GM19452 (cell line): ENCODE measurements around the gene RBKS.
"Not testable (repeated sequence)": the region's sequence is repeated elsewhere in the genome, so short reads cannot be mapped to it uniquely, and the experiment has no call there.

Source experiments
- ATAC-seq: cut with Tn5 transposase; IDR thresholded peaks from one replicate; pipeline ENCODE4 v1.9.1; 2021; ENCODE audit not compliant: unreplicated experiment

RBKS gene

DNA sequence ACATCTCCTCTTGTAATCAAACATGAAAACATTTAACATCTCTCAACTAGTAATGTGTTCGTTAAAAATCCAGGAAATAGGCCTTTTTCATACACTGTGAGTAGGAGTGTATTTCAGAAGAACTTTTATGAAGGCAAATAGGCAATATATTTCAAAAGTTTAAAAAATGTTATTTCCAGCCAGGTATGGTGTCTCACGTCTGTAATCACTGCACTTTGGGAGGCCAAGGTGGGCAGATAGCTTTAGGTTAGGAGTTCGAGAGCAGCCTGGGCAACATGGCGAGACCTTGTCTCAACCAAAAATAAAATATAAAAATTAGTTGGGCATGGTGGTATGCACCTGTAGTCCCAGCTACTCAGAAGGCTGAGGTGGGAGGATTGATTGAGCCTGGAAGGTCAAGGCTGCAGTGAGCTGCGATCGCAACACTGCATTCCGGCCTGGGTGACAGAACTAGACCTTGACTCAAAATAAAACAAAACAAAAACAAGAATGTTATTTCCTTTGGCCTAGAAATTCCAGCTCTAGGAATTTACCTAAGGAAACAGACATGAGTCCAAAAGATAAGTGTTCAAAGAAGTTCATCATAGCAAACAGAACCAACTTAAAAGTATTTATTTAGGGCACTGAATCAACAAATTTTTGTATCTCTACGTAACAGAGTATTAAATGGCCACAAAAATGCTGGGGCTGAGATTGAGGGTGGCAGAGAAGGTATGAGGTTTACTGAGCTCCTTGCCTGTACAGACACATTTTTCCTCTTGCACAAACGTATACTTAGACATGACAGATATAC is 14.9 kb downstream of the RBKS start:
- no peak for ATAC-seq

DNA sequence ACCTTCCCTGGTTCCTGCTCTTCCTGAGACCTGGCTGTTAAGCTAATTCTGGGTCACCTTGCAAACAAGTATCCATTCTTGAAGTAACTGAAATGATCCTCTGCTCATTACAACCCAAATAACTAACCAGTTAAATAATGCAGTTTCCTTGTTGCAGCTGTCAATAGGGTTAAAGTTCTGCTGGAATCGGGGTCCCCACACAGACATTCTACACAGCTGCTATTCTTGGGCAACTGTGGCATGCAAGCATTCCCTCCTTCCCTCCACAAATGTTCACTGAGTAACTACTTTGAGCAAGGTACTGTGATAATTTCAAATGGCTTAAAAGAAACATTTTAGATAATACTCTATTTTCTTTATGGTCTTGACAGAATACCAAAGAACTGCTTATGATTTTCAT is 17.1 kb downstream of the RBKS start:
- no peak for ATAC-seq

DNA sequence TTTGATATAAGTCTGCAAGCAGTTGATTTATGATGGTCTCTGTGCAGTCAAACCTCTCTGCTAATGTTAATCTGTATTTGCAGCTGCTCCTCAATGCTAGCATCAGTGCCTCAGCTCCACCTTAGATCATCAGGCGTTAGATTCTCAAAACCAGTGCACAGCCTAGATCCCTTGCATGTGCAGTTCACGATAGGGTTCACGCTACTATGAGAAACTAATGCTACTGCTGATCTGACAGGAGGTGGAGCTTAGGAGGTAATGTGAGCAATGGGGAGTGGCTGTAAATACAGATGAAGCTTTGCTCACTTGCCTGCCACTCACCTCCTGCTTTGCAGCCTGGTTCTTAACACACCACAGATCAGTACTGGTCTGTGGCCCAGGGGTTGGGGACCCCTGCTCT is 18.4 kb downstream of the RBKS start:
- ATAC-seq, result no peak

DNA sequence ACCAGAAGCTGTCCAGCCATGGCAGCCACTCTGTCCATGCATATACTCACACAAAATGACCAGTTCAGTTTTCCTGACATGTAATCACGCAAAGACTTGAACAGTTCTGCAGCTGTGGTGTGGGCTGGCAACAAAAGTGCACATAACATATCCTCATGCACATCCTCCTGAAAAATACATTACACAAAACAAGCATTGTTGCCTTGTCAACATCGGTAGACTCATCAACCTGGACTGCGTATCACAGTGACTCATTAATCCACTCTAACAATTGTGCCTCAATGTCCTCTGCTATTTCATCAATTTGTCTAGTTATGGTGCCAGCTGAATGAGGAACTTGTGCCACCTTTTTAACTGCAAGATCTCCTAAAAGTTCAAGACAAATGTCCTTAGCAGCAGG is 19.5 kb downstream of the RBKS start:
- no peak for ATAC-seq

DNA sequence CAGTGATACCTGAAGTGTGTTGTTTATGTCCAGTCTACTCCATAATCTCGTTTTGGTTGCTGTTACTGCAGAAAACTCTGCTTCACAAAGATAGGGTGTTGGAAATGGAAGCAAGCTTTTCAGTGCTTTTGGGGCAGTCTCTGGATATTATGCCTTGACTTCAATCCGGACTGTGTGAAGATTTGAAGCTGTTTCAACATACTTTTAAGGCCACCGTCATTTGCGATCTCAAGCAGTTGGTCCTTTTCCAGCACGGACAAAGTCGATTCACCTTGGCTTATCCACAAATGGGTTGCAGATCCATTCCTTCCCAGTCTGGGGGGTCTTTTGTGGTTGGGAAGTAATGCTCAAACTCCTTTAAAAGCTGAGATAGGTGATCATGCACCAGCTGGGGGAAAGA is 20.4 kb downstream of the RBKS start:
- ATAC-seq, result no peak

DNA sequence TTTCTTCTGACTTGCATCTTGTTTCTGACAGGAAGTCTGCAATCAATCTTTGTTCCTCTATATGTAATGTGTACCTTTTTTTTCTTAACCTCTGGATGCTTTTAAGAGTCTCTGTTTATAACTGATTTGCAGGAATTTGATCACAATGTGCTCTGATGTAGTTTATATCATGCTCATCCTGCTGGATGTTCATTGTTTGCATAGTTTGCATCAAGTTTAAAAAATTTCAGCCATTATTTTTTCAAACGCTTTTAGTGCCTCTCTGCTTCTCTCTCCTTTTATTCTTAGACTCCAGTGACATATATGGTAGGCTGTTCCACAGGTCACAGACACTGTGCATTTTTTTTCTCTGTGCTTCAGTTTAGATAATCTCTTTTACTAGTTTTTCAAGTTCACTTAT is 23.9 kb downstream of the RBKS start:
- ATAC-seq, result no peak

DNA sequence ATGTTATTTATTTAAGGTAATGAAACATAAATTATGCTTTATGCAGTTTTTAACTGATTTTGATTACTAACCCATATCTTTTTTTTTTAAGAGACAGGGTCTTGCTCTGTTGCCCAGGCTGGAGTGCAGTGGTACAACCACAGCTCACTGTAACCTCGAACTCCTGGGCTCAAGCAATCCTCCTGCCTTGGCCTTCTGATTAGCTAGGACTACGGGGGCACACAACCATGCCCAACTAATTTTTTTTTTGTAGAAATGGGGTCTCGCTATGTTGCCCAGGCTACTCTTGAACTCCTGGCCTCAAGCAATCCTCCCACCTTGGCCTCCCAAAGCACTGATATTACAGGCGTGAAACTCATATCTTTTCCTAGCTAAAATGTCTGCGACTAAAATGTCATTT is 26.2 kb downstream of the RBKS start:
- not testable (repeated sequence) for ATAC-seq

DNA sequence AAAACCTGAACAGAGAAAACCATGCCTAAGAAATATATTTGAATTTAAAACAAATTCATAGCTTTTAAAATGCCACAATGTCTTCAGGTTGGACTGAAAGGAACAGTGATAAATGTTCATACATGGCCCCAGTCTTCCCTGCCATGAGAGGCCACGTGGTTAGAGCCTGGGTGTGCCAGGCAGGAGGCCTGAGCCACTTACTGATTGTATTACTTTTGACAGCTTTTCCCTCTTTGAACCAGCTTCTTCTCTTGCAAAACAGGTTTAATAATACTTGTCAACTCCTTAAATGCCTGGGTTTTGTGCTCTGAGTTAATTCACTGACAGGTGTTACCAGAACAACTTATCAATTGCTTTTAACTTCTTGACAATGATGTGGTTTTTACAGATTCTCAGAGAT is 27.0 kb downstream of the RBKS start:
- ATAC-seq, result no peak

DNA sequence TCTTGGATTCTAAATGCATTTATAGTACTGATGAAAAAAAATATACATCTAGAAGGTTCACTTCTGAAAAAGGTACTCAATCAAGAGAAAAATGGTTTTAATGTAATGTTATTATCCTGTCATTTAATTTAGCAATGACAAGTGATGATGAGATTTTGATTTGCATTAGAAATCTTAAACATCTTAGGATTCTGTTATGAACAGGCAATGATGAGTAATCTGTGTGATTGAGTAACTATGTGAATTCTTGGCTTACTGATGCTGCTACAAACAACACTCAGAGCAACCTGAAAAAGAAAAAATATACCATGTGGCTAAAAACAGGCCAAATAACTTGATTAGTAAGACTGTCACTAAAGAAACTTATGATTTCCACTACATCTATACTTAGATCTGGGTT is 30.1 kb downstream of the RBKS start:
- no peak for ATAC-seq

DNA sequence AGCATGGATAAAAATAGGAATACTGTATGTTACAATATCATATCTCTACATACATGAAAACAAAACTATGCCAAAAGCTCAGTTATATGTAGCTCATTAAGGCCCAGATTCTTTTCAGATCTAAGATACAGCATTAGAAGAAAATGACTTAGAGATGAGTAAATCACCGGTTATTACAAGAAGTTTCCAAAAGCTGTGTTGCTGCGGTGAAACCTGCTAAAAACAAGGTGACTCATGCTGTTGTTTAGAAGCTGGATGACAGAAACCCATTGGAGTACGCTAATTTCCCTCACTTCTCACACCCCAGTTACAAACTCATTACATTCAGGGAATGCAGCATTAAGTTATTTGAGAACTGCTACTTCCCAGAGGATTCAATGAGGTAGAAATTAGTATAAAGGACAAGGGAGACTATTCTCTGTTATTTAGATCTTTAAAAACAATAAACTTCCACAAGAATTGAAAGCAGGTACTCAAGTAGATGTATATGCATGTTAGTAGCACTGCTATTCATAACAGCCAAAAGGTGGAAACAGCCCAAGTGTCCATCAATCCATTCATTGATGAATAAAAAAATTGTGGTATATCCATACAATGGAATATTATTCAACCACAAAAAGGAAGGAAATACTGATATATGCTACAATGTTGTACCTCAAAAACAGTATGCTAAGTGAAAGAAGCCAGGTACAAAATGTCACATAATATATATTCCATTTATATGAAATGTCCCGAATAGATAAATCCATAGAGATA is 32.6 kb downstream of the RBKS start:
- no peak for ATAC-seq

DNA sequence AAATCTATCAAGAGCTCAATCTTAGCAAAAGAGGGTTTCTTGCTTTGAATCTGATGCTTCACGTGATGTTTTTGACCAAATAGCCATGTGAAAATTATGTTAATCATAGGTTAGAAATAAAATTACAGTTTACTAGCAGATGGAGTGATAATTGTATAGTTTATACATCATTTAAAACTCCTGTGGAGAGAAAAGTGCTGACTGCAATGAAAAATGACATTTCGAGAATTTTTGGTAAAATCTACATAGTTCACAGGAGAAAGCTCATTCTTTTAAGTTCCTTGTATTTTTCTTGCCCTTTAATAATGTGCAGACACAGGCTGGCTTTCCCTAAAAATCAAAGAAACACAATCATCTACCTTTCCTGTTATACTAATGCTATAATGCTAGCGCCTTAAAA is 33.2 kb downstream of the RBKS start:
- ATAC-seq, result no peak

DNA sequence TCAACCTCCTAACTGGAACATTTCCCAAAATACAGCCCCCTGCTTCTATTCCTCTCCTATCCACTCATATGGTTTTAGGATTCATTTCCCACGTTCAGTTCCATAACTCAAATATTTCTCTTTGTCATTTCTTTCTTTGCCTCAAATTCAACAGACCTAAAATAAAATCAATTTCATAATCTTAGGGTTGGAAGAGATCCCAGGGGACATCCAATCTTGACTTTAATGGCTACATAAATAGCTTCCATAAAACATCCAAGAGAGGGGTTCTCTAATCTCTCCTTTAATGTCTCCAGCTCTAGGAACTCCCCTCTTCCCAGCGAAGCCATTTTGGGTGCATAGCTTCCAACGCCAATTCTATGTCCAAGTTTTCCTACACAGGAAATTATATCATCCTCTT is 33.8 kb downstream of the RBKS start:
- ATAC-seq, result no peak

DNA sequence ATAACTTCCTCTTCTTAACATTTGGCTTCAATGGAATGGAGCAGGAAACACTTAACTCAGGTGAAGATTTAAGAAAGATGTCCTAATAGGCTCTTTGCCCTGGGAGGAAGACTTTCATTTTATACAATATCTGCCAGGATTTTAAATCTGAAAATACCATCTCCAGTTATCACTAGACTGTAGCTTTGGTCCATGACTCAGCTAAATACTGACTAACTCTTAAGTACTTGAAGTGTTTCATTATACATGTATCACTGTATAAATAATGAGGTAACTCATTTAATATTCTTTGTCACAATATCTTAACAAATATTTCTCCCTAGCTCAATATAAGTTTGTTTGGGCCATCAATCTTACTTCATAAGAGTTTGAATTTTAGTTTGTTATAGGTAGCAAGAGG is 34.7 kb downstream of the RBKS start:
- ATAC-seq, result no peak

DNA sequence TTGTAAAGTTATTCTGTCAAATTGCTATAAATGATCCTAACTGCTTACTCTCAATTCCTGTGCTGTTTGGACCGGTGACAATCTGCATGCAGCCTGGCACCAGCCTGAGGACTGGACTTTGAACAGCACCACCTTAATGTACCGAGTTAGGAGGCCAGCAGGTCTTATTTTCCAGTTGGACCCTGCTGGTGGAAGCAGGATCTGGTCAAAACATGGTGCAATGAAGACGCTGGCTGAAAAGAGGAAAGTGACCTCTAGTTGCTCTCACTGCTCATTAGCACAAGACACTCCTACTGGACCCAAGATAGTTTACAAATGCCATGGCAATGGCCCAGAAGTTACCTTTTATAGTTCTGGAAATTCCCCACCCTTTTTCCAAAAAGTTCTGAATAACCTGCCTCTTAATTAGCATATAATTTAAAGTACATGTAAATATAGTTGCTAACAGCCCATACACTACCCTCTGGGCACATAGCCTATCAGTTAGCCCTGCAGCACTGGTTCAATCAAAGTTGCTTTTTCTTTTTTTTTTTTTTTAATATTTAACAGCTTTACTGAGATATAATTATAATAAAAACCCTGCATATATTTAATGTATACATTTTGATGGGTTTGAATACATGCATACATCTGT is 35.8 kb downstream of the RBKS start:
- no peak for ATAC-seq

DNA sequence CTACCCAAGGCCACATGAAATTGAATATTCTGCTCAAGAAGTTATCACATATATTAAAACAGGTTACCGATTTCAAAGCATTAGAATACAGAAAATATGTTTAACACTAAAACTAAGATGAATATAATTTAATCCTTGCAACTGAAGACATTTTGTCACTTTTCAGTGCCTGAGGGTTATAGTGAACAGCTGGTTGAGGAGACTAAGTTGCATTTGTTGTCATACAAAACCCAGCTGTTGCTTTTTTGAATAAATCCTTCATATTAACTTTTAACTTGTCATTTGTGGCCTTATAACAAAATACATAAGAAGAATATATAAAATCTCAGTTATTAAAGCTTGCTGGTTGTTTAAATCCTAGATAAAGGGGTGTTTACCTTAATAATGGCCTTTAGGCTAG is 37.5 kb downstream of the RBKS start:
- ATAC-seq, result no peak

DNA sequence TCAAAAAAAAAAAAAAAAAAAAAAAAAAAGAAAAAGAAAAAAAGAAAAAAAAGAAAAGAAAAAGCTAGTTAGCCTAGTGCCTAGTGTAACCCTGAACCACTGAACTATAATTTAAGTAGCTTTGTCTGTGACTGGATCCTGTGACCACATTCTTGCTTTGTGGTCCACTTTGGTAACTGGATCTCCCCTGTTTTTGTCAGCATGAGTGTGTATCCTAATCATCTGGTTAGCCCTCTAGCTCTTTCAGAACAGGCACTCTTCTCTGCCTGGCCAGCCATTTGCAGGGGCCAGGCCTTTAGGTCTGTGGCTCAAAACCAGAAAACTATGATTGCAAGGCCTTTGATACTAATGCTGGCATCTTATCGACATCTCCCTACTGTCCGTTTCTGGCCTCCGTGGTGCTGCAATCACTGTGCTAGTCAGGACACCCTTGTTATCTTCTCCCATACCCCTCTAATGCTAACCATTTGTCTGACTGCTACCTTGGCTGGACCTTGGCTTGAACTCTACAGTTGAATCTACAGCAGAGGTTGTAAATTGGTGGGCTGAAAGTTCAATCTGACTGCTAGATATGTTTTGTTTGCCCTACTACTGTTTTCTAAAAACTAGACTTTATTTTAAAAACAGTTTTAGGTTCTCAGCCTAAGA is 40.5 kb downstream of the RBKS start:
- no peak for ATAC-seq

DNA sequence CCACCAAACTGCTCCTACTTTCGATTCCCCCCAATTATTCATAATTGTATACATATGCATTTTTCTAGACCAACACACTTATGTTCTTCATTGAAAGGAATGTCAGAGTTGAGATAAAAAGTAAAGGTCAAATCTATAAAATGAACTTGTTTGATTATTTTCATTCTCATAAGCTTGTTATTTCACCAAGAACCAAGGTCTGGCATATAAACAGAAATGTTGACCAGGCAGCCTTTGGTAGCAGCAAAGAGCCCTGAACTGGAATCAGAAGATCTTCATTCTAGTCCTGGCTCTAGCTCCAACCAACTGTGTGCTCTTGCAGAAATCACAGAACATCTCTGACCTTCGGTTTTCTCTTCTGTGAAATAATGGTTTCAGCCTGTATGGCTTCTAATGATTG is 42.9 kb downstream of the RBKS start:
- ATAC-seq, result no peak

DNA sequence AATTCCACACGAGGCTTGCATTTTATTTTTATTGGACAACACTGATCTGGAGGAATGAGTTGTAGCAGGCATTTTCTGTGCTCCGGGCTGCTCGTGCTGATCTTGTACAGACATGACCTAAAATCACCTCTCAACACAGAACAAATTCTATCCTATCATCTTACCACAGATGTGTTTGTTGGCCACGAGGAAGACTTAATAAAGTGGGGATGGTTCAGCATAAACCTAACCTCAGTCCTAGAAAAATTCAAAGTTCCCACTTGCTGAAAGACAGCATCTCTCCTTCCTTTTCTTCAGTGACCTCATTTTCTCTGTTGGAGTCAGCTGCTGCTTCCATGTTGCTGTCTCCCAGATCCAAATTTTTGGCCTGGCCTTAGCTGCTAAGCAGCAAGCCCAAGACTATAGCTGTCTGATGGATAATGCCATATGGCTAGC is 45.3 kb downstream of the RBKS start:
- no peak for ATAC-seq

DNA sequence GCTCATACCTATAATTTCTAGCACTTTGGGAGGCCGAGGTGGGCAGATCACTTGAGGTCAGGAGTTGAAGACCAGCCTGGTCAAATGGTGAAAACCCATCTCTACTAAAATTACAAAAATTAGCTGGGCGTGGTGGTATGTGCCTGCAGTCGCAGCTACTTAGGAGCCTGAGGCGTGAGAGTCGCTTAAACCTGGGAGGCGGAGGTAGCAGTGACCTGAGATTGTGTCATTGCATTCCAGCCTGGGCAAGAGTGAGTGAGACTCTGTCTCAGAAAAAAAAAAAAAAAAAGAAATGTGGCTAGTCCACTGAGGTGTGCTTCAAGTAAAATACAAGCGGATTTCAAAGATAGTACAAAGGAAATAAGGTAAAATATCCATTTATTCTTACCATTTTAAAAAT is 46.2 kb downstream of the RBKS start:
- no peak for ATAC-seq

DNA sequence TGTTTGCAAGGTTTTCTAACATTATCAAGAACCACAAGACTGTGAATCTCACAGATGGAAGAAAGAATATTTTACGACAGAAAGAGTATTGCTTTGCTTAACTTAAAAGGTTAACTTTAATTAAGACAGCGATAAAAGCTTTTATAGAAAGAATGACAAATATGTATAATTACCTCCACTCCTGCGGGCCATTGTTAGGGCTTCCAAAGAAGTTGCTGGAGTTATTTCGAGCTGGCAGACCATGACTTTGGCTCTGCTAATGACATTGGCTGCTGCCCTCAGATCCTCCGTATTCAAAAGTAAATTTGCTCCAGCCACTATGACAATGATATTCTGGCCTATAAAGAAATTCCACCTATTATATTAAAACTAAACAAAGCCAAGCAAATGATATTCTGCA is 47.3 kb downstream of the RBKS start:
- no peak for ATAC-seq

DNA sequence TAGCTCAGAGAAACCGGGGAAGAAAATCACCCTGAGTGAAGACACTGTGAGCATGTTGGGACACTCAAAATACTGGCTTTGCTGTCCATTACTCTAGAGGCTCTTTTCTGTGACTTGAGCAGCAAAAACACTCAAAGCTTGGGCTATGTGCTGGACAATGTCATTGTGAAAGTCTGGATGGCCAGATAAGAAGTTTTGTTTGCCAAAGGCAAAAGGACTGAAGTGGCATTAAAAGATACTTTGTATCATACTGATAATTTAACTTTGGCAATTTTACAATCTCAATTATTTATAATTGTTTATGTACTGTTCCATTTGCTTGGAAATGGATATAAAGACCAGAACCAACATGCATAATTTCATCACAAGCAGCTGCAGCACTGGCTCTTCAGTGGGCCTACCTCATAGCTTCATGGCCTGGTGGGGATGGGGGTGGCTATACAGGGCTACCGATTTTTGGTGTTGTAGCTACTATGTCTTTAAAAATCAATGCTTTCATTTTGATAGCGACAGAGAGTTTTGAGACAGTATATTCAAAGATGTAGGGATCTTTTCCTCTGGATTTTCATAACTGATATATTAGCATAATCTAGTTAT is 51.1 kb downstream of the RBKS start:
- no peak for ATAC-seq
